ENCODE results near the gene PCNP.

DNA sequence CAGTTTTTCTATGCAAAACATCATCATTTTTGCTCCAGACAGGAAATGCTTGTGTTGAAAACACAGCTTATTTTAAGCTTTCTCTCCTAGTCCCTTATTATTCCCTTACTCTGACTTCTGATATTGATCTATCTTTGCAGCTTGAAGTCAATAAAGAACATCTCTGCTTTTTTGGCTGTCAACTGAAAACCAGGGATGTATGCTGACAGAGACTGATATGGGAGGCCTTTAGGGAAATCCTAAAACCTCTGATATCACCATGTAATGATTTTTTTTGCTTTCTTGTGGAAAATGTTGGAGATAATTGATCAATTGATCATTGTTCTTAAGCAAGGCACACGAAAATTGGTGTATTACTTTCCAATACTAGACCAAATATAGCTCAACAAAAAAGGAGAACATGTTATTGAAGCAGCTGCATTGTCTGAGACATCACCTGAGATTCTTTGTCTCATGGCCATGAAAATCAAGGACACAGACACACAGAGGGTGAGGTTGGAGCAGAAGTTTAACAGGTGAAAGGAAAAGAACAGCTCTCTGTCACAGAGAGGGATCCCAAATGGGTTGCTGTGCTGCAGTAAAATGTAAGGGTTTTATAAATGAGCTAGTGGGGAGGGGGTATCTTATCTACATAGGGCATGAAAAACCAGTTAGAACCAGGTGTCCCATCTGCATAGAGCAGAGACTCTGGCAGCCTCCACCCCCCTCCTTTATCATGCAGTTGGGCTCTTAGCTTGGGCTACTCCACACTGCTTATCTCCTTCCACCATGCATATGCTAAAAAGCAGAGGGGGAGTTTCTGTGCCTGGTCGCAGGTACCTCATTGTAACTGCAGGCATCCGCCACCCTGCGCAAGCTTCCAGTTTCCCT is 43.9 kb upstream of the PCNP start:
- TF ChIP-seq POLR2AphosphoS5 (IDR thresholded peaks at IDR 0.05; ENCODE audit: low read depth, low read length) (no peak), POLR2A (IDR thresholded peaks at IDR 0.05; ENCODE audit: low read depth, low read length) (no peak), TAF1 (IDR thresholded peaks at IDR 0.05; ENCODE audit: borderline replicate concordance, low read depth, low read length) (no peak)
